ENCODE data around the gene ZNF584. TPM values are rescaled to one million over a fixed set of nuclear protein-coding genes. Genes with fewer than 3 reads are reported as not detected.
A peak's percentile ranks its signal among the peaks of the same experiment; 100 is the strongest.

The ZNF584 gene
- total and polyA plus RNA-seq, 2 donors (not counting 1 experiment from before 2014, with no cell fraction given): 3.0 to 12.3 TPM

DNA sequence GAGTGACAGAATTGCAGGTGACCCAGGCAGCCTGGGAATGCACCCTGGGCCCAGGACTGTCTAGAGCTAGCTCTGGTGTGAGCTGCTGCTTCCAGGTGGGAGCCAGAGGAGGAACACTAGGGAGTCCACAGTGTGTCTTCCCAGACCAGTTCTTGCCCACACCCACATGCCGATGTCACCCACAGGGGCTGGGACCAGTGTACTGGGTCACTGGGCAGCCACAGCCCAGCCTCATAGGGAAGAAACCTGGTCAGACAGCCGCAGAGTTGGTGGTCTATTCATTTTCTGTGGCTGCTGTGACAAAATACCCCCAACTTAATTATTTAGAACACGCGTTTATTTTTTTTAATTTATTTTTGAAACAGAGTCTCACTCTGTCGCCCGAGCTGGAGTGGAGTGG is 9.9 kb upstream of the ZNF584 start:
- no peak overlapping the region for H3K4me2 ChIP-seq (replicated peaks; ENCODE audit: low read depth, low read length, poor library complexity, severe bottlenecking)
- peaks cover 13% of the 10 kb centered on the region for H4K20me1 ChIP-seq (ENCODE audit: control insufficient read depth, insufficient read depth, low read length, poor library complexity, severe bottlenecking)
- H3K79me2 ChIP-seq (ENCODE audit: control insufficient read depth, insufficient read depth, low read length): peaks cover 2% of the 10 kb centered on the region
- Mint-ChIP-seq H3K4me1 (peaks cover 7% of the 10 kb centered on the region), H3K9me3 (ENCODE audit: insufficient read depth) (no peaks in the 10 kb centered on the region), H3K4me3 (no peak overlapping the region), H3K27me3 (peaks cover 3% of the 10 kb centered on the region), H3K27ac (no peak overlapping the region)
- H2AFZ ChIP-seq (ENCODE audit: insufficient read depth, low read depth, low read length, poor library complexity, severe bottlenecking): no peak overlapping the region
- H3K4me3 ChIP-seq (ENCODE audit: control extremely low read depth in 1 of 5, extremely low read depth in 1 of 5, insufficient read depth in 1 of 5, low read depth in 2 of 5, low read length in 4 of 5): no peak overlapping the region
- no peak overlapping the region for H3K9ac ChIP-seq (ENCODE audit: low read length)
- no peak overlapping the region for H3K27ac ChIP-seq (ENCODE audit: low read length in 2 of 2)
- peaks cover 0 to 17% of the 10 kb centered on the region in 2 experiments for H3K36me3 ChIP-seq (replicated peaks in 1 of 2; ENCODE audit: control extremely low read depth in 1 of 2, control insufficient read depth in 1 of 2, extremely low read depth in 1 of 2, insufficient read depth in 2 of 2, low read length in 1 of 2)
- intact Hi-C loops (cut with micrococcal nuclease): no loop called here
- H3K27me3 ChIP-seq (replicated peaks in 1 of 4; ENCODE audit: control extremely low read depth in 1 of 4, control insufficient read depth in 3 of 4, insufficient read depth in 4 of 4, low read length in 3 of 4): peaks cover 0 to 27% (median 10%) of the 10 kb centered on the region in 4 experiments
- no peak for DNase-seq
- H3K4me1 ChIP-seq (ENCODE audit: control insufficient read depth in 2 of 2, insufficient read depth in 2 of 2, low read length in 2 of 2): peaks cover 10 to 21% of the 10 kb centered on the region in 2 donors
- ATAC-seq (ENCODE audit: low read depth): no peak
- TF ChIP-seq, protein P1, sequence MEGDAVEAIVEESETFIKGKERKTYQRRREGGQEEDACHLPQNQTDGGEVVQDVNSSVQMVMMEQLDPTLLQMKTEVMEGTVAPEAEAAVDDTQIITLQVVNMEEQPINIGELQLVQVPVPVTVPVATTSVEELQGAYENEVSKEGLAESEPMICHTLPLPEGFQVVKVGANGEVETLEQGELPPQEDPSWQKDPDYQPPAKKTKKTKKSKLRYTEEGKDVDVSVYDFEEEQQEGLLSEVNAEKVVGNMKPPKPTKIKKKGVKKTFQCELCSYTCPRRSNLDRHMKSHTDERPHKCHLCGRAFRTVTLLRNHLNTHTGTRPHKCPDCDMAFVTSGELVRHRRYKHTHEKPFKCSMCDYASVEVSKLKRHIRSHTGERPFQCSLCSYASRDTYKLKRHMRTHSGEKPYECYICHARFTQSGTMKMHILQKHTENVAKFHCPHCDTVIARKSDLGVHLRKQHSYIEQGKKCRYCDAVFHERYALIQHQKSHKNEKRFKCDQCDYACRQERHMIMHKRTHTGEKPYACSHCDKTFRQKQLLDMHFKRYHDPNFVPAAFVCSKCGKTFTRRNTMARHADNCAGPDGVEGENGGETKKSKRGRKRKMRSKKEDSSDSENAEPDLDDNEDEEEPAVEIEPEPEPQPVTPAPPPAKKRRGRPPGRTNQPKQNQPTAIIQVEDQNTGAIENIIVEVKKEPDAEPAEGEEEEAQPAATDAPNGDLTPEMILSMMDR (IDR thresholded peaks at IDR 0.05): no peak
- 100% methylated on average over 3 of the region's 6 CpGs for WGBS (ENCODE audit: insufficient coverage)
- ChIA-PET CTCF (no interaction called here), POLR2A (no interaction called here)
- peaks cover 0 to 12% (median 0%) of the 10 kb centered on the region in 3 donors for H3K9me3 ChIP-seq (ENCODE audit: control extremely low read depth in 1 of 3, control insufficient read depth in 2 of 3, insufficient read depth in 1 of 3, low read length in 2 of 3)

DNA sequence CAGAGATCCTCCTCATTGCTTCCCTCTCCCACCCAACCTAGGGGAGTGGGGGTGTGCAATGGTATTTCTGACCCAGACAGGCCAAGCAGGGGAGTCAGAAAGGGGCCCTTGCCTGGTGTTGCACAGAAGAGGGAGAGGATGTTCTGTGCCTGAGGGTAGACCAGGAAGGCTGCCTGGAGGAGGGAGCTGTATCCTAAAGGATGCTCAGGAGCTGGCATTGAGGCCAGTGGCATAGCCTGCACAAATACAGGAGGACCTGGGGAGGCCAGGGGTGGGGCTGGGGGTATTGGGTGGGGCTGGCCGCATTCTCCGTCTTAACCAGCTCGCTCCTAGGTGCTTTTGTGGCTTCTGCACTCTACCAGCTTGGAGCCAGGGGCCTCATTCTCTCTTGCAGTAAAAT is 8.5 kb upstream of the ZNF584 start:
- CTCF ChIA-PET: no interaction called here
- no peak overlapping the region for H3K27ac Mint-ChIP-seq
- no peak overlapping the region for H3K4me3 ChIP-seq (ENCODE audit: control extremely low read depth in 1 of 5, extremely low read depth in 1 of 5, insufficient read depth in 1 of 5, low read depth in 2 of 5, low read length in 4 of 5)
- DNase-seq (no peak), ATAC-seq (ENCODE audit: low read depth) (no peak)
- 96% methylated on average over 3 of the region's 3 CpGs for whole genome bisulfite sequencing (ENCODE audit: insufficient coverage)
- no peaks in the 10 kb centered on the region for H4K20me1 ChIP-seq (ENCODE audit: control insufficient read depth, insufficient read depth, low read length, poor library complexity, severe bottlenecking)
- POLR2A ChIA-PET: interaction anchor here (0.6 to 0.7 kb wide), 2 partner anchors 9 to 55 kb away, joined by 3 read pairs; partner anchors contain the start of gene ZNF584
- intact Hi-C loops (cut with micrococcal nuclease): loop anchor here (2.0 kb wide), 1 partner anchor 67 kb away; the partner anchor contains the start of gene ZNF324
- H2AFZ ChIP-seq (ENCODE audit: insufficient read depth, low read depth, low read length, poor library complexity, severe bottlenecking): no peak overlapping the region
- no peak overlapping the region for H3K4me2 ChIP-seq (replicated peaks; ENCODE audit: low read depth, low read length, poor library complexity, severe bottlenecking)
- H3K27me3 ChIP-seq (replicated peaks in 1 of 4; ENCODE audit: control extremely low read depth in 1 of 4, control insufficient read depth in 3 of 4, insufficient read depth in 4 of 4, low read length in 3 of 4): peaks cover 0 to 27% (median 10%) of the 10 kb centered on the region in 4 experiments
- TF ChIP-seq, protein P1 (IDR thresholded peaks at IDR 0.05): no peak
- no peak for TF ChIP-seq EZH2 (IDR thresholded peaks at IDR 0.05; ENCODE audit: borderline replicate concordance, insufficient read depth, low read depth, low read length, poor library complexity, severe bottlenecking)
- H3K9me3 Mint-ChIP-seq (ENCODE audit: insufficient read depth): no peaks in the 10 kb centered on the region
- peaks cover 2% of the 10 kb centered on the region for H3K79me2 ChIP-seq (ENCODE audit: control insufficient read depth, insufficient read depth, low read length)
- peaks cover 7% of the 10 kb centered on the region for H3K4me1 Mint-ChIP-seq
- H3K27ac ChIP-seq (ENCODE audit: low read length in 2 of 2): no peak overlapping the region
- H3K4me1 ChIP-seq (ENCODE audit: control insufficient read depth in 2 of 2, insufficient read depth in 2 of 2, low read length in 2 of 2): peaks cover 10 to 21% of the 10 kb centered on the region in 2 donors
- peaks cover 0 to 12% (median 0%) of the 10 kb centered on the region in 3 donors for H3K9me3 ChIP-seq (ENCODE audit: control extremely low read depth in 1 of 3, control insufficient read depth in 2 of 3, insufficient read depth in 1 of 3, low read length in 2 of 3)
- peak overlapping the region; percentile 89 for H3K4me3 Mint-ChIP-seq
- H3K27me3 Mint-ChIP-seq: peaks cover 3% of the 10 kb centered on the region
- peaks cover 0 to 4% of the 10 kb centered on the region in 2 experiments for H3K36me3 ChIP-seq (replicated peaks in 1 of 2; ENCODE audit: control extremely low read depth in 1 of 2, control insufficient read depth in 1 of 2, extremely low read depth in 1 of 2, insufficient read depth in 2 of 2, low read length in 1 of 2)
- no peak overlapping the region for H3K9ac ChIP-seq (ENCODE audit: low read length)

All from B cell (primary cell).